Subcutaneous adipose tissue (tissue), 4 donors: ENCODE measurements around the gene EDNRB. TPM values are rescaled to one million over a fixed set of nuclear protein-coding genes. Genes with fewer than 3 reads are reported as not detected.

Source experiments
- CTCF ChIP-seq: fragments of 450-650 bp; IDR thresholded peaks from one replicate; pipeline ENCODE4 v1.5.1; 2016; ENCODE audit warnings: low read depth, mild to moderate bottlenecking, control low read depth, antibody characterized with exemption, moderate library complexity
- total RNA-seq, 4 donors: library from RNA; depleted of rRNA; stranded (reverse); fragments of >200 nt; gene quantifications; one replicate each; pipeline ENCODE4 v1.1.0, GENCODE V29; 2016

EDNRB gene
- 100 to 1,000 TPM in 3 of 4 donors, 10 to 100 TPM in 1; 99.8 to 163 (median 103) TPM for total RNA-seq

- TF ChIP-seq CTCF = no peak
These were observed at the start of gene EDNRB for GRCh38 chr13:77918391-77919245. TSS of gene EDNRB (minus strand) at chr13:77918831. CDS start at chr13:77918573, 258 bp downstream.

GRCh38 chr13:77966671-77967070, 48.0 kb upstream of the EDNRB start:
- no peak for TF ChIP-seq CTCF

GRCh38 chr13:77952737-77953136, 34.1 kb upstream of the EDNRB start:
- no peak for TF ChIP-seq CTCF

- no peak for TF ChIP-seq CTCF
These were observed 33.6 kb upstream of the EDNRB start for GRCh38 chr13:77952276-77952675.

GRCh38 chr13:77946522-77946921, 27.9 kb upstream of the EDNRB start:
- TF ChIP-seq CTCF = no peak

- no peak for TF ChIP-seq CTCF
These were observed 11.8 kb upstream of the EDNRB start for GRCh38 chr13:77930430-77930829.

GRCh38 chr13:77928909-77929308, 10.3 kb upstream of the EDNRB start:
- TF ChIP-seq CTCF = no peak
